Panc1 (cell line): Measurements from ENCODE around the gene SBNO2. TPM values are rescaled to one million over a fixed set of nuclear protein-coding genes. Genes with fewer than 3 reads are reported as not detected.

Source experiments
- ATAC-seq: fragments of 200-7000 bp; cut with Tn5 transposase; 2 replicates; pipeline ENCODE4 v1.9.1; 2020; ENCODE audit warnings: mild to moderate bottlenecking, moderate library complexity
- BruUV-seq: library from RNA; stranded (reverse); fragments of 400-500 nt; replicated peaks from 2 replicates; lab custom pipeline; 2021; lab: Mats Ljungman, UMichigan
- CTCF ChIA-PET: fragments of 300-600 bp; sonication (Branson Sonifier 250); formaldehyde crosslinking; loops from one replicate; lab custom pipeline; 2022; ENCODE audit warnings: antibody characterized with exemption; lab: Charles Lee
- POLR2A ChIA-PET: fragments of 300-600 bp; sonication (Branson Sonifier 250); formaldehyde crosslinking; loops from one replicate; lab custom pipeline; 2022; ENCODE audit warnings: antibody characterized with exemption; lab: Charles Lee
- DNase-seq: peaks from one replicate; pipeline ENCODE4 v3.0.0-alpha.2; 2010; ENCODE audit warnings: low read depth, low spot score
- H3K27ac ChIP-seq: 2 replicates; pipeline ENCODE4 v1.5.1; 2011; ENCODE audit warnings: mild to moderate bottlenecking, low read length, inconsistent platforms
- H3K27me3 ChIP-seq: fragments of 200-500 bp; sonication (Bioruptor generic); 2 replicates; pipeline ENCODE4 v1.6.0; 2014; ENCODE audit warnings: low read length, inconsistent platforms; ENCODE audit not compliant: control insufficient read depth, insufficient read depth
- H3K36me3 ChIP-seq: fragments of 200-500 bp; sonication (Bioruptor generic); 2 replicates; pipeline ENCODE4 v1.5.1; 2014; ENCODE audit warnings: inconsistent platforms, mild to moderate bottlenecking, low read length, moderate library complexity; ENCODE audit not compliant: control insufficient read depth, insufficient read depth
- H3K4me1 ChIP-seq: 2 replicates; pipeline ENCODE4 v1.5.1; 2011; ENCODE audit warnings: inconsistent platforms, mild to moderate bottlenecking, low read length, moderate library complexity; ENCODE audit not compliant: control insufficient read depth, insufficient read depth
- H3K4me3 ChIP-seq, 2 experiments: 2 replicates each; pipeline ENCODE4 v1.5.1; 2011 to 2012; ENCODE audit warnings: low read depth in 2 of 2, low read length in 2 of 2, mild to moderate bottlenecking in 2 of 2, inconsistent platforms in 1 of 2, moderate library complexity in 1 of 2
- H3K9me3 ChIP-seq: fragments of 200-500 bp; sonication (Bioruptor generic); 2 replicates; pipeline ENCODE4 v1.5.1; 2014; ENCODE audit warnings: low read depth, mild to moderate bottlenecking, inconsistent platforms, low read length, moderate library complexity; ENCODE audit not compliant: control insufficient read depth, insufficient read depth
- CTCF ChIP-seq: fragments of 450-650 bp; IDR thresholded peaks from 2 replicates; pipeline ENCODE4 v1.5.1; 2017; ENCODE audit warnings: mild to moderate bottlenecking
- POLR2AphosphoS5 ChIP-seq: IDR thresholded peaks from 2 replicates; pipeline ENCODE4 v1.6.1; 2012; ENCODE audit warnings: mild to moderate bottlenecking, low read depth, low read length, moderate library complexity
- REST ChIP-seq, 2 experiments: IDR thresholded peaks; 2 replicates each; pipeline ENCODE4 v1.6.1; 2011 to 2012; ENCODE audit warnings: low read depth in 2 of 2, control low read depth in 1 of 2, low read length in 1 of 2, mild to moderate bottlenecking in 1 of 2, moderate library complexity in 1 of 2; ENCODE audit not compliant: insufficient read depth in 1 of 2
- SIN3A ChIP-seq: IDR thresholded peaks from 2 replicates; pipeline ENCODE4 v1.6.1; 2012; ENCODE audit warnings: low read depth, mild to moderate bottlenecking, low read length, moderate library complexity, borderline replicate concordance; ENCODE audit not compliant: insufficient read depth
- TCF7L2 ChIP-seq: IDR thresholded peaks from 2 replicates; pipeline ENCODE4 v1.6.1; 2011; ENCODE audit warnings: mild to moderate bottlenecking, low read depth, low read length, inconsistent platforms
- in situ Hi-C: cut with HindIII; loops from 2 replicates; pipeline ENCODE4 v1.10.0; 2016; ENCODE audit warnings: low sequenced_read_pairs, low pct_unique_long_range_greater_than_20kb
- intact Hi-C: fragments of 100-400 bp; cut with micrococcal nuclease; formaldehyde crosslinking; loops from one replicate; pipeline ENCODE4 v1.10.0; 2022; ENCODE audit not compliant: unreplicated experiment
- total RNA-seq: library from RNA; stranded (reverse); gene quantifications from one replicate; pipeline ENCODE4 v1.2.1, GENCODE V29; 2021; ENCODE audit not compliant: unreplicated experiment

SBNO2 gene
- total RNA-seq, 1 experiment from 2014 or later, result 101 TPM

GRCh38 chr19:1216756-1217155 lies 42.7 kb upstream of the SBNO2 start:
- no TSS peak for BruUV-seq
- CTCF ChIA-PET, result no interaction called here
- in situ Hi-C loops, result no loop called here
- Histone ChIP-seq H3K36me3 (no peaks in the 10 kb centered on the region), H3K9me3 (no peaks in the 10 kb centered on the region), H3K27ac (peak overlapping the region; percentile 45; the same call in 1 of the 2 replicates), H3K27me3 (no peaks in the 10 kb centered on the region), H3K4me1 (peaks cover 44% of the 10 kb centered on the region), H3K4me3 (no peak overlapping the region)
- ATAC-seq, result no peak
- intact Hi-C loops, result no loop called here
- no peak for TF ChIP-seq CTCF
- no peak for TF ChIP-seq SIN3A
- TF ChIP-seq POLR2AphosphoS5, result no peak
- no peak for TF ChIP-seq TCF7L2
- no peak for TF ChIP-seq REST (IDR thresholded peaks at IDR 0.05; ENCODE audit: insufficient read depth in 1 of 2, low read depth in 2 of 2, low read length in 1 of 2)
- DNase-seq, result no peak
- POLR2A ChIA-PET, result no interaction called here

DNA sequence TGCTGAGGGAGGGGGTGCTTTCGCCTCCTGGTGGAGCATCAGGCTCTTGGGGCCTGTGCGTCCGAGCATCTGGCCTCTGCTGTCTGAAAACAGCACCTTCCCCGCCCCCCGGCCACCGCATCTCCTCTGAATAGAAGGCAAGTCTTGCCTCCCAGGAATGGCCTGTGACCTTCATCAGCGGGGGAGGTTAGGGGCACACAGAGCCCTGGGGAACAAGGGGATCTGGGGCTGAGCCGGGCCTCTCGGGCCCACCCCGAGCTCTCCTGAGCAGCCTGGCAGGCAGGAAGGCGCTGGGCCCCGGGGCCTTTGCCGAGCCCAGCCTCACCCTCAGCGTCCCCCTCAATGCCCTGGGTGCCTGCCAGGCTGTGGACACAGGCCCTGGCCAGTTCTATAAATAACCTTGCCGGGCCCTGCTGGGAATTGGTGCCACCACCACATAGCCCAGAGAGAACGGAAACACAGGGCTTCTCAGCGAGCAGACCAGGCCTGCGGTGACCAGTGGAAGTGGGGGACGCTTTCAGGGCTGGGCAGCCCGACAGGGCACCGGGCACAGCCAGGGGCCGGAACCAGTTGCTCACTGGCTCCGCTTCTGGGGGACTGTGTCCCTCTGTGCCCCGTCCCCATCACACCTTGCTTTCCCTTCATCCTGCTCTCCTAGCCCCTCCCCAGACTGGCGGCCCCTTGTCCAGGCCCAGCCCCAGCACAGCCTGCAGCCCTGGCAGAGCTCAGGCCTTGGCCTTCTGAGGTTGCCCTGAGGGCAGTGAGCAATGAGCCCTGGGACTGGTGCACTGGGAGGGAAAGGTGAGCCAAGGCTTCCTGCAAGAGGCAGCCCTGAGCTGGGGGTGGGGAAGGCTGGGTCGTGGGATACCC lies 41.0 kb upstream of the SBNO2 start:
- Histone ChIP-seq H3K27ac (peak overlapping the region; percentile 88), H3K4me3 (peak overlapping the region in 1 of 2 experiments; percentile 26; a peak in 2 of 4 replicates), H3K36me3 (no peaks in the 10 kb centered on the region; the same call in 1 of the 2 replicates), H3K9me3 (no peaks in the 10 kb centered on the region), H3K27me3 (no peaks in the 10 kb centered on the region), H3K4me1 (peaks cover 52% of the 10 kb centered on the region)
- intact Hi-C loops, result no loop called here
- DNase-seq (no peak), ATAC-seq (peak; percentile 58)
- in situ Hi-C loops, result no loop called here
- no TSS peak for BruUV-seq
- ChIA-PET CTCF (no interaction called here), POLR2A (interaction anchor here (0.6 kb wide), 1 partner anchor 271 kb away, joined by 8 read pairs; no protein-coding TSS in a partner anchor)
- no peak for TF ChIP-seq SIN3A
- TF ChIP-seq POLR2AphosphoS5, result no peak
- no peak; the same call in 1 of the 2 replicates for TF ChIP-seq CTCF
- TF ChIP-seq TCF7L2, result no peak
- TF ChIP-seq REST (IDR thresholded peaks at IDR 0.05; ENCODE audit: insufficient read depth in 1 of 2, low read depth in 2 of 2, low read length in 1 of 2), result no peak
